Hematopoietic multipotent progenitor cell treated with erythropoietin and hydrocortisone succinate and interleukin-3 and kit ligand, for 17 days (in vitro differentiated cells): ENCODE results near the gene MST1R.
A peak's percentile ranks its signal among the peaks of the same experiment; 100 is the strongest.
"Not testable (repeated sequence)": the region's sequence is repeated elsewhere in the genome, so short reads cannot be mapped to it uniquely, and the experiment has no call there.

Source experiments
- DNase-seq: peaks from one replicate; pipeline ENCODE4 v3.0.0-alpha.2; 2015; ENCODE audit warnings: low spot score

Gene MST1R

DNA sequence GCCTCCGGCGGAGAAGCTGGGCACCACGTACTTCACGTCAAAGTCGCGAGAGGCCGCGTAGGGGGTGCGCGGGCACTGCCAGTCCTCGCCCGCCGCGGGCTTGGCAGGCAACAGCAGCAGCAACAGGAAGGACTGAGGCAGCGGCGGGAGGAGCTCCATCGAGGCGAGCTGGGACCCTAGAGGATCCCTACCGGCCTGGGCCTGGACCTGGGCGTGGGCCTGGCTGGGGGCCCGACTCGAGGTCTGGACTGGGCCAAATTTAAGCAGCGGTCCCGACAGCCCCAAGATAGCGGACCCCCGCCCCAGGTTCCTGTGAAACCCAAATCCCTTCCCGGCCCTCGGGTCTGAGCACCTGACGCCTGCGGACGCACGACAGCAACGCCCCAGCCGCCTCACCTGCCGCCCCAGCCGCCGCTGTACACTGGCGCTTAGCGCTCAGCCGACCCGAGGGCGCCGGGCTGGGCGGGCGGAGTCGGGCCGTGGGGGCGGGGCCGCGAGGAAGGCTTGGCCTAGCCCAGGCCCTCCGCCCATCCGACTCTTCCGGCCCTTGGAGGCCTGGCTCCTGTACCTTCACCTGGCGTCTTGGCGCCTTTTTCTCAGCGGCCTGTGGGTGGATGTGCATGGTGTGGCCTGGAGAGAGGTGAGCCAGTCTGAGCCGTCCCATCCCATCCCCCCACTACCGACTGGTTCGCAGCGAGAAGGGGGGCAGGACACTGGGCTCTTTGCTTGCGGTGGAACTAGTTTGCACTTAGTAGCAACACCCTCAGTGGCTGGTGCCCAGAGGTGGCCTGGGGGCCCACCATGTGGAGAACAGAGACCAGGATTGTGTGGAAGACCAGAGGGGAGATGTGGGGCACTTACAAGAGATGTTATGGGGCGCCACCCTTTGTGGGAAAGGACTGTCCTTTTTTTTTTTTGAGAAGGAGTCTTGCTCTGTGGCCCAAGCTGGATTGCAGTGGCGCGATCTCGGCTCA is at the start of gene MST1R:
MST1R (minus strand) TSS at position 423 of the 974 bp plus-strand sequence; CDS start at position 159, 264 bp downstream.
- peak; percentile 53 for DNase-seq

DNA sequence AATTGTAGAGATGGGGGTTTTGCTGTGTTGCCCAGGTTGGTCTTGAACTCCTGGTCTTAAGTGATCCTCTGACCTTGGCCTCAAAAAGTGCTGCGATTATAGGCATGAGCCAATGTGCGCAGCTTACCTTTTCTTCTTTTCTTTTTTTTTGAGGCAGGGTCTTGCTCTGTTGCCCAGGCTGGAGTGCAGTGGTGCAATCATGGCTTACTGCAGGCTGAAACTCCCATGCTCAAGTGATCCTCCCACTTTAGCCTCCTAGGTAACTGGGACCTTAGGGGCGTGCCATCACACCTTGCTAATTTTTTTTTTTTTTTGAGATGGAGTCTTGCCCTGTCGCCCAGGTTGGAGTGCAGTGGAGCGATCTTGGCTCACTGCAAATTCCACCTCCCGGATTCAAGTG is 49.3 kb upstream of the MST1R start:
- DNase-seq = no peak

DNA sequence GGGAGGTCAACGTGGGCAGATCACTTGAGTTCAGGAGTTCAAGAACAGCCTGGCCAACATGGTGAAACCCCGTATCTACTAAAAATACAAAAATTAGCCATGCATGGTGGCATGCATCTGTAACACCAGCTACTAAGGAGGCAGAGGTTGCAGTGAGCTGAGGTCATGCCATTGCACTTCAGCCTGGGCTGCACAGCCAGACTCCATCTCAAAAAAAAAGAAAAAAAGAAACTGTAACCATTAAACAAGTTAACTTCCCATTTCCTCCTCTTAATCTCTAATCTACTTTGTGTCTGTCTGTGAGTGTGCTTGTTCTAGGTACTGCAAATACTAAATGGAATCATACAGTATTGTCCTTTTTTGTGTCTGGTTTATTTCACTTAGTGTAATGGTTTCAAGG is 39.0 kb upstream of the MST1R start:
- DNase-seq = no peak

DNA sequence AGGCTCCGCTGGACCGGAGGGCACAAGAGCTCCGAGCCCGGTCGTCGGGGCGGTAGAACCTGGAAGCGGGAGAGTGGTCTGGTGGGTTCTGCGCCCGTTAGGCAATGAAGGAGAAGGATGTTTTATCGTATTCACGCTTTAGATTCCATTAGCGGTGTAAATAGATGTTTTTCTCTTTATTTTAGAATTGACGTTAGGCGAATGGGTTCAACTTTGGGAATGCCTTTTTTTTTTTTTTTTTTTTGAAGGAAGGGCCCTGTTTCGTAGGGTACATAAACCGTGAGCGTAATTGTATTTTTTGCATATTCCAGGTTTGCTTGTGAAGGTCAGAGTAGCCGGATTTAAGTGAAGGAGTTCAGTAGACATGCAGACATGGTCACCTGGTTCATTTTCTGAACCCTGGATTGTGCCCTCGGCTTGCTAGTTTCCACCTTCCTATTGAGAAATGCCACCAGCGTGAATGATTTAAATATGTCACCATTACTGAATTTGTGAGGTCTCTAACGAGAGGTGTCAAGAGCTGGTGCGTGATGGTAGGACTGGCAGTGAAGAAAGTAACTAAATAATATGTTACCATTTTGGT is 37.1 kb upstream of the MST1R start:
- DNase-seq = no peak

DNA sequence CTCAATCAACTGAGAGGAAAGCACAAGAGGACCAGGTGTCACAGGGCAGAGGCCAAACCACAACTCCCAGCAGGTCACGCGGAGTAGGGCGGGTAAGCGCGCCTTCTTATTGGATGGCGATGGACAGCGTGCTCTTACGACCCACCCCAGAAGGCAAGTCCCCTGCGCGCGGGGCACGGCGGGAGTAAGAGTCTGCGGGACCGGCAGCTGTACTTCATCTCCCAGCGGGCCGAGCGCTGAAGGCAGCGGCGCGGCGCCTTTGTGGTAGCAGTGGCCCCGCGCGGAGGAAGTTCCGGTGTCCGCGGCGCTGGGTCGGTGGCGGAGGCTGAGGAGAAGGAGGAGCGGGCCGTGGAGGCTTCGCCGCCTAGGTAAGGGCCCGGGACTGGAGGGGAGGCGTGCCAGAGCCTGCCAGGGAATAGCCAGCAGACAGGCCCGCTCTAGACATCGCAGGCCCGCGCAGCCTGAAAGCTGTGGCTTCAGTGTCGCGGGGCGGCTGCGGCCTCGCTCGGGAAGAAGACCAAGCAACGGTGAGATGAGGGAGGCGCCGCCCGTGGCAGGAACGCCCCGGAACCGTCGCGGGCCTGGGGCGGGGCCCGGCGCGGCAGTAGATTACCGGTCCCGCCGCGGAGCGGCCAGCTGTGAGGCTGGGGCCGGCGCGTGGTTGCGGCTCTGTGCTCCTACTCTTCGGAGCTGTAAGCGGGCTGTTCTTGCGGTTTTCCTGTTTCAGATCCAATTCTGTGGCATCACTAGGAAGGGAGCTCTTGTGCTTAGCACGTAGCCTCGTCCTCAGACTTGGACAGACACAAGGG is 36.4 kb upstream of the MST1R start, which contains the start of gene RBM6:
RBM6 (plus strand) TSS at position 293 of the 809 bp plus-strand sequence. CDS start 22,492 bp downstream, outside the sequence.
- DNase-seq = peak; percentile 90

DNA sequence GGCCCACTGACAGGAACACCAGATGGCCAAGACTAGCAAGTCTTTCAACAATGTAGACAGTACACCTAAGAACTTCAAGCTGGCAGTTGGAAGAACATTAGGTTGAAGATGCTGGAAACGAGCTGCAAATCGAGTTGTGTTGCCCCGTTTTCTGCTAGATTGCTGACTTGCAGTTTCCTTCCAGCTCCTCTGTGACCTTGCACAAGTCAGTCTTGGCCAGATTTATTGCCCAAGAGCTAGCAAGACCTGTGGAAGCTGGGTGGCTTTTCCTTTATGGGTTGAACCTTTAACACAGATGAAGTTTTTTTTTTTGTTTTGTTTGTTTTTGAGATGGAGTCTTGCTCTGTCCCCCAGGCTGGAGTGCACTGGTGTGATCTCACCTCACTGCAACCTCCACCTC is 33.4 kb upstream of the MST1R start:
- no peak for DNase-seq

DNA sequence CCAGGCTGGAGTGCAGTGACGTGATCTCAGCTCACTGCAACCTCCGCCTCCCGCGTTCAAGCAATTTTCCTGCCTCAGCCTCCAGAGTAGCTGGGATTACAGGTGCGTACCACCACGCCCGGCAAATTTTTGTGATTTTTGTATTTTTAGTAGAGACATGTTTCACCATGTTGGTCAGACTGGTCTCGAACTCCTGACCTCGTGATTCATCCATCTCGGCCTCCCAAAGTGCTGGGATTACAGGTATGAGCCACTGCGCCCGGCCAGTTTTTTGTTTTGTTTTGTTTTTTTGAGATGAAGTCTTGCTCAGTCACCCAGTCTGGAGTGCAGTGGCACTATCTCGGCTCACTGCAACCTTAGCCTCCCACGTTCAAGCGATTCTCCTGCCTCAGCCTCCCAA is 28.6 kb upstream of the MST1R start:
- not testable (repeated sequence) for DNase-seq

DNA sequence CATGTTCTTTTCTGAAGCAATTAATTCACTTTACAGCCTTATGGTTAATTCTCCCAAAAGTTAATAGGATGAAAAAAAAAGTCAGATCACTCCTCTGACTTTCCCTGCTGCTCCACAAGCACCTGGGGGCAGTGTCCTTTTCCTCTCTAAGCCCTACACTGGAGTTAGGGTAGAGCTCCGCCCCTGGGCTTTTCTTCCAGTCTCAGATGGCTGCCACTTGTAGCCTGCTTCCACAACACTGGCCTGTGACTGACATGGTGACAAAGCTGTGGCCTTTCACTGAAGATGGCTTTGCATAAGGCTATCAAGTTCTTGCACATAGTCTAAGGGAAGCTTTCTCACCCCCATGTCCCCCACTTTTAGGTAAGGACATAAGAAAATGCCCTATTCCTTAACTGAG is 27.2 kb upstream of the MST1R start:
- no peak for DNase-seq

DNA sequence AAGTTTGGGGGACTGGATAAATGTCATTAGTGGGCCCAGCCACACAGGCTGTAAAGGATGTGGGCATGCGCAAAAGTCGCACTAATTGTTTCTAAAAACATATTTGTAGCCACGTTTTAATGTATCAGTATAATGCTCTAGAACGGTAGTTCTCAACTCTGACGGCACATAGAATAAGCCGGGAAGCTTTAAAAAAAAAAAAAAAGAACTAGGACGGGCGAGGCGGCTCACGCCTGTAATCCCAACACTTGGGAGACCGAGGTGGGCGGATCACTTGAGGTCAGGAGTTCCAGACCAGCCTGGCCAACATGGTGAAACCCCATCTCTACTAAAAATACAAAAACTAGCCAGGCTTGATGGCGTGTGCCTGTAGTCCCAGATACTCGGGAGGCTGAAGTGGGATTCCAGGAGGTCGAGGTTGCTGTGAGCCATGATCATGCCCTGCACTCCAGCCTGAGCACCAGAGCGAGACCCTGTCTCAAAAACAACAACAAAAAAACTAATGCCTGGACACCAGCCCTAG is 26.6 kb upstream of the MST1R start:
- DNase-seq = no peak

DNA sequence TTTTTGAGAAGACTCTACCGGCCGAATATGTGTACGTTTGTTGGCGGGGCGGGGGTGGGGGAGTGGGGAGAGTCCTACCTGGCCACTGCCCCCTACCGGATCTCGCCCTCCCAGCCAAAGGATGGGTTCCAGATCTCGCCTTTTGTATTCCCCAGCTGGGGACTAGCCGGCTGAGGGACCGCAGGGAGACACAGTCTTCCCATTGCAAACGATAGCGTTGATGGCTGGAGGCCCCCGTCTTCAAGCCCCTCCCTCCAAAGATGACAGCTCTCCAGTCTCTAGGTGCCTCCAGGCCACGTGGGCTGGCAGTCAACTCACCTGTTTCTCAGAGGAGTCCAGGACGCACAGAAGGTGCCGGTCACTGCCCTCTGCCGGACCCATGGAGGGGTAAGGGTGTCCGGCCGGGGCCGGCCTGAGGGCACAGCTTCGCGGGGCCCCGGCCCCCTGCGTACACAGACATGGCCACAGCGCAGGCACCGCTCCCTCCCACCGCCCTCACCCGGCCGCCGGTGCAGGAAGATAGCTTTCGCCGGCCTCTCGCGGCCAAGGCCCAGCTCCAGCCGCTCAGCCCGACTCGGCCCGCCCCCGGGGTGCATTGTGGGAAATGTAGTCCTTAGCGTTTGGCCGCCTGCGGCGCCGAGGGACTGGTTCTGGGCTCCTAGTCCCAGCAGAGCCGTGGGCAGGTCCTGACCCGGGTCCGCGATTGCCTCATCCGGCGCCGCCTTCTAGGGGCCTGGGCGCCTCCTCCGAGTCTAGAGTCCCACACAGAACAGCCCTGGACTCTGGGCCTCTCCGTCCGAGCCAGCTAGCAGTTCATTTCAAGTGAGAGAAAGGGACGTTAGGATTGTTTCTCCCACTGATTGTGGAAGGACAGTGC is 25.9 kb upstream of the MST1R start, which contains the start of gene MON1A:
MON1A (minus strand) TSS at position 521 of the 877 bp plus-strand sequence. CDS start 16,465 bp downstream, outside the sequence.
- peak; percentile 89 for DNase-seq

DNA sequence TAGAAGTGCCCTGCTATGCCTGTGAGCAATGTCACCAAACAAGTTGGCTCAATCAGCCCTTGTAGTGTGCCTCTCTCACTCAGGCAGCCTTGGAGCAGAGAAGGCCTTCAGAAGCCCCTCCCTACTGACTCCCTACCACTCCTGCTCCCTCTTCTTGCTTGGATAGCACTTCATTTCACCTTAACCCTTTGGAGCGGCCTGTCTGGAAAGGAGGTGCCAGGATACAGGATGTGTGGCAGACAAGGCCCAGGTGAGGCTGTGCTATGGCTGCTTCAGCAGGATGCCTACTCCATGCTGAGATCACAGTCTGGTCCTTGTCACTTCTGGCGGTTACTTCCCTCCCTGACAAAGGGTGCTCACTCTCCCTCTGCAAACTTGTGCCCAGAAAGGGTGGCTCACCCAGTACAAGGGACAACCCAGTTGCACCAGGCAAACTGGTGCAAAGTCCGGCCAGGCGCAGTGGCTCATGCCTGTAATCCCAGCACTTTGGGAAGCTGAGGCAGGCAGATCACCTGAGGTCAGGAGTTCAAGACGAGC is 24.9 kb upstream of the MST1R start:
- DNase-seq = no peak

DNA sequence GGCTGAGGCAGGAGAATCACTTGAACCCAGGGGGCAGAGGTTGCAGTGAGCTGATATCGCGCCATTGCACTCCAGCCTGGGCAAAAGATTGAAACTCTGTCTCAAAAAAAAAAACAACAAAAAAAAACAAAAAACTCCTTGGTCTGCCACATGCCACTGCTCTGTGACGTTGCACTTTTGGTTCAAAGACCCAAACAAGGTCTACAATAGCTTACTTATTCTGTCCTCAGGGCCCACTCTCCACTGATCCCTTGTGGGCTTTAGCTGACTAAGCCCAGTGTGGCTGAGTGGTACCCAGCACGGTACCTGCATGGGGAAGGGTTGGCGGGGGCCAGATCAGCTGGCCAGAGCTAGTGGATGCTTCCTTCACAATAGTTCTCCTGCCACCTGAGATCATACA is 24.1 kb upstream of the MST1R start:
- no peak for DNase-seq

DNA sequence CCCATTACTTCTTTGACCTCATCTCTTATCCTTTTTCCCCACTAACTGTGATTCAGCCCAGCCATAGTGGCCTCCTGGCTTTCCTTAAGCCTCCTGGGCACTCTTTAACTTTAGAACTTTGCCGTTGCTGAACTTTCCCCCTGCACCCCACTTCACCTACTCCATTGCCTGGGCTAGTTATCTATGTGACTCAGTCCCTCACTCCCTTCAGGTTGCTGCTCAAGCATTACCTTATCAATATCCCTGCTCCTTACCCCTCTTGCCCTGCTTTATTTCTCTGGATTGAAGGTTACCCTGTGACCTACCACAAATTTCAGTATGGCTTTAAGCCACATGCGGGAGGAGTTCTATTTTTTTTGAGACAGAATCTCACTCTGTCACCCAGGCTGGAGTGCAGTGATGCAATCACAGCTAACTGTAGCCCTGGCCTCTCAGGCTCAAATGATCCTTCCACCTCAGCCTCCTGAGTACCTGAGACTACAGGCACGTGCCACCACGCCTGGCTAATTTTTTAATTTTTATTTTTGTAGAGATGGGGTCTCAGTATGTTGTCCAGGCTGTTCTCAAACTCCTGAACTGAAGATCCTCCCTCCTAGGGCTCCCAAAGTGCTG is 22.6 kb upstream of the MST1R start:
- no peak for DNase-seq

DNA sequence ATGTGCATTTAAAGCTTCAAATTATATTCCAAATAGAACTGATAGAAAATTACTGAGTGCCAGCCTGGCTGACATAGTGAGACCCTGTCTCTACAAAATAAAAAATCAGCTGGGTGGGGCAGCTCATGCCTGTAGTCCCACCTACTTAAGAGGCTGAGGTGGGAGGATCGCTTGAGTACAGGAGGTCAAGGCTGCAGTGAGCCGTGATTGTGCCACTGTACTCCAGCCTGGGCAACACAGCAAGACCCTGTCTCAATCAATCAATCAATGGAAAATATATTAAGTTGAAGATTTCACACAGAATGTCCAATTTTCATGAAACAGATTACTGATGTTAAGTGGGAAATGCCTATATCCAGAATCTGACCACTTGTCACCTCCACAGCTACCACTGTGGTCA is 21.8 kb upstream of the MST1R start:
- no peak for DNase-seq

DNA sequence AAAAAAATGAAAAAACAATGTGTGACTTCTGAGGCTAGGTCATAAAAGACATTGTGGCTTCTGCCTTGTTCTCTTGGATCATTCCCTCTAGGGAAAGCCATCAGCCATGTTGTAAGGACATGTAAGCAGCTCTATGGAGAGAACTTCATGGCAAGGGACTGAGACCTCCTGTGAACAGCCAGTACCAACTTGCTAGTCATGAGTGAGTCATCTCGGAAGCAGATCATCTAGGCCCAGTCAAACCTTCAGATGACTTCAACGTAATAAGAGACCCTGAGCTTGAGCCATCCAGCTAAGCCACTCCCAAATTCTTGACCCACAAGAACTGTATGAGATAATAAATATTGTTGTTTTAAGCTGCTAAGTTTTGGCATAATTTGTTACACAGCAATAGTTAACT is 21.0 kb upstream of the MST1R start:
- no peak for DNase-seq

DNA sequence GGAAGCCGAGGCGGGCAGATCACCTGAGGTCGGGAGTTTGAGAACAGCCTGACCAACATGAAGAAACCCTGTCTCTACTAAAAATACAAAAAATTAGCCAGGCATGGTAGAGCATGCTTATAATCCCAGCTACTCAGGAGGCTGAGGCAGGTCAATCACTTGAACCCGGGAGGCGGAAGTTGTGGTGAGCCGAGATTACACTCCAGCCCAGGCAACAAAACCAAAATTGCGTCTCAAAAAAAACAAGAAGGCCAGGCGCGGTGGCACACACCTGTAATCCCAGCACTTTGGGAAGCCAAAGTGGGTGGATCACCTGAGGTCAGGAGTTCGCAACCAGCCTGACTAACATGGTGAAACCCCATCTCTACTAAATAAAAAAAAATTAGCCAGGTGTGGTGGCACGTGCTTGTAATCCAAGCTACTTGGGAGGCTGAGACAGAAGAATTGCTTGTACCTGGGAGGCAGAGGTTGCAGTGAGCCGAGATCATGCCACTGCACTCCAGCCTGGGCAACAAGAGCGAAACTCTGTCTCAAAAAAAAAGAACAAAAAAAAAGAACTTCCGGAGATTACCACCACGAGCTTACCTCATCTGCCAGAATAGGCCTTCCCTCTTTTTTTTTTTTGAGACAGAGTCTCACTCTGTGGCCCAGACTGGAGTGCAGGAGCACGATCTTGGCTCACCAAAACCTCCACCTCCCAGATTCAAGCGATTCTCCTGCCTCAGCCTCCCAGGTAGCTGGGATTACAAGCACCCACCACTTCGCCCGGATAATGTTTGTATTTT is 14.3 kb upstream of the MST1R start:
- DNase-seq = not testable (repeated sequence)

DNA sequence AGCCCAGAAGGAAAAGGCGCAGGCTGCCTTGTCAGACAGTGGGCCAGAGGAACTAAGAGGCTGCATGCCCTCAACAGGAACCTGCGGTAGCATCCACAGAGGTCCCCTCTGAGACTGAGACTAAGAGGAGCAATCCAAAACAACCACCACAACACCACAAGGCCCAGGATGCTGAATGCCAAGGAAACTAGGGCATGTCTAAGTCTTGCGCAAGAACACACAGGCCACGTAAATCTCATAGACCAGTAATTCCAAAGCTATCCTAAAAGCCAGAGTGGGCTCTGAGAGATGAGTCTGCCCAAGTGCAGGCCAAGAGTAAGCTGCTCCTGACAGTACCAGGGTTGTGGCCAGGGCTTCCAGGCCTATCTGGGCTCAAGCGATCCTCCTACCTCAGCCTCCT is 13.0 kb upstream of the MST1R start:
- DNase-seq = no peak

DNA sequence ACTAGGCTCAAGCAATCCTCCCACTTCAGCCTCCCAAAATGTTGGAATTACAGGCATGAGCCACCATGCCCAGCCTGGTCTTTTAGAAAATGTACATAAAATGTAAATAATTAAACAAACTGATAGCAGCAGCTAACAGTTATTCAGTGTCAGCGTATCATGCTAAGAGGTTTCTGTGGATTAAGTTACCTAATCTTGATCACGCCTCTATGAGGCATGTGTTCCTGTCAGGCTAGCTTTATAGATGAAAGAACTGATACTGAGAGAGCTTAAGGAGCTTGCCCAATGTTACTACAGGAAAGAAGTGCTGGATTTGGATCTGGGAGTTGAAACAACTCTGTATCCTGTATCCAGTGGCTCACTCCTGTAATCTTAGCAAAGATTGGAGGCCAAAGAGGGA is 11.2 kb upstream of the MST1R start:
- no peak for DNase-seq

DNA sequence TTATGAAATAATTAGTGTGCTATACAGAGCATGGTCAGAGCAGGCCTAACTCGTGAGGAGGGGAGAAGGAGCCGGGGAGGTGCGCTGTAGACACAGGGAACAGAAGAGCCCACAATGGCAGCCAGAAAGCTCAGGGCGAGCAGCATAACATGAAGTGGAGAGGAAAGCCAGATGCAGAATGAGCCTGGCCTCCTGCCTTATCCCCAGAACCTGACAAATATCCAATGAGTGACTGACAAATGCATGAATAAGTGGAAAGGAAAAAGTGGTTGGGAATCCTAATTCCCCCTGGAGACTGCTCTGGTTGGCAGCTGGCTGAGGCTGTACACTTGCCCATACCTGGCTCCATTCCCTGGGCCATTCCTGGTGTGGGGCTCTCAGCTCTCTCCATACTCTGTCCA is 9.2 kb upstream of the MST1R start:
- DNase-seq = no peak

DNA sequence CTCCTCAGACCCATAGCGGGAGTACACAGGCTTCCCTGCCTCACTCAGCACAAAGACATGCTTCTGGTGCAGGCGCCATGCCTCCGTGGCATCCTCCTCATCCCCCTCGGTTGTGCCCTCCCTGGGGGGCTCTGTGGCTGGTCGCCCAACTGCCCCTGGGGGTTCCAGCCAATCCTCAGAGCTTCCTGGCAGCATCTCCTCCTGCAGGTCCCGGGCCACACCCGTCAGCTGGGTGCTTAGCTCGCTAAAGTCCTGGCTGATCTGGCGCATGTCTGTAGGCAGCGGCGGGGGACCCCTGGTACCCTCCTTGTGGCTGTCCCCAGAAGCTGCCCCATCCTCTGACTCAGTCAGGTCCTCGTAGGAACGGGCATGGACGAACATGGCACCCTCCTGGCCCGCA is 7.9 kb upstream of the MST1R start:
- no peak for DNase-seq
